ENCODE measurements around the gene RAB6B.

GRCh38 chr3:133869586-133869985, 26.1 kb downstream of the RAB6B start:
- TF ChIP-seq CTCF (conservative IDR thresholded peaks at IDR 0.05 in 1 of 2, IDR thresholded peaks at IDR 0.05 in 1 of 2; ENCODE audit: extremely low read depth in 1 of 2, insufficient read depth in 1 of 2, low read depth in 1 of 2, low read length in 2 of 2) (no peak), EZH2 (IDR thresholded peaks at IDR 0.05; ENCODE audit: borderline replicate concordance, low read length) (no peak)

Data from mammary epithelial cell (primary cell).